Stimulated activated CD4-positive, alpha-beta T cell treated with anti-CD3 and anti-CD28 coated beads, Interleukin-15, amount 100 ng/mL, for 1 hour (primary cell): ENCODE results near the gene PRR7.
A peak's percentile ranks its signal among the peaks of the same experiment; 100 is the strongest.

Experiments used
- DNase-seq, 2 donors: peaks; one replicate each; pipeline ENCODE4 v3.0.0-alpha.2; 2020; ENCODE audit warnings: low read depth in 1 of 2, low spot score in 1 of 2

The PRR7 gene

DNA sequence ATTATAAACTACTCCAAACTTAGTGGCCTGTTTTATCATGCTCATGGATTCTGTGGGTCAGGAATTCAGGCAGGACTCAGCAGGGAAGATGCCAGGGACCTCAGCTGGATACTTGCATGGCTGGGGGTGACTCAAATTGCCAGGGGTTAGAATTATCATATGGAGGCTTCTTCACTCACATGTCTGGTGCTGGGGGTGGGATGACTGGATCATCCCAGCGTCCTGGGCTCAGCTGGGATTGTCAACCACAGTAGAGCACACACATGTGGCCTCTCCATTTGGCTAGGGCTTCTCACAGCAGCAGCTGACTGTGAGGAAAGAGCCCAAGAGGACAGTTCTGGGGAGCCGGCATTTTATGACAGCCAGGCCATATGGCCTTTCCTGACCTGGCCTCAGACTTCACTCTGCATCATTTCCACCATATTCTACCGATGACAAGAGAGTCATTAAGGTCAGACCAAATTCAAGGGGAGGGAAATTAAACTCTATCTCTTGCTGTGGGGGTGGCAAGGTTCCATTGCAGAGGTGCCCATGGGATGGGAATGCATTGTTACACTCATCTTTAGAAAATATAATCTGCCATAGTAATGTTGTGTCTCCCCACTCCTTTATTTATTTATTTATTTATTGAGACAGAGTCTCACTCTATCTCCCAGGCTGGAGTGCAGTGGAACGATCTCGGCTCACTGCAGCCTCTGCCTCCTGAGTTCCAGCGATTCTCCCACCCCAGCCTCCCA, 25.4 kb upstream of the PRR7 start:
- no peak for DNase-seq

DNA sequence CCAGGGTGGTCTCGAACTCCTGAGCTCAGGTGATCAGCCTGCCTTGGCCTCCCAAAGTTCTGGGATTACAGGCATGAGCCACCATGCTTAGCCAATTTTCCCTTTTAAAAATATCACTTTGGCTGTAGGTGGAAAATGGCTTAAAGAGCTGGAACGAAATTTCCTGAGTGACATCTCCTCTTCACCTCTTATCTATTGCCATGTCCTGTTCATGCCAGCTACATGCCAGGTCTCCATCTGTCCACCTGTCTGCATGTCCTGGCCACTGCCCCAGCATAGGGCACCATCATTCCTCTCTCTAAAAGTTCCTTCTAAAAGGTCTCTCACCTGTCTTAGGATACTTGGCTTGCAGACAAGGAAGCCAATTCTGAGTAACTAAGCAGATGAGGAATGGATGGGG, 22.9 kb upstream of the PRR7 start:
- no peak for DNase-seq

DNA sequence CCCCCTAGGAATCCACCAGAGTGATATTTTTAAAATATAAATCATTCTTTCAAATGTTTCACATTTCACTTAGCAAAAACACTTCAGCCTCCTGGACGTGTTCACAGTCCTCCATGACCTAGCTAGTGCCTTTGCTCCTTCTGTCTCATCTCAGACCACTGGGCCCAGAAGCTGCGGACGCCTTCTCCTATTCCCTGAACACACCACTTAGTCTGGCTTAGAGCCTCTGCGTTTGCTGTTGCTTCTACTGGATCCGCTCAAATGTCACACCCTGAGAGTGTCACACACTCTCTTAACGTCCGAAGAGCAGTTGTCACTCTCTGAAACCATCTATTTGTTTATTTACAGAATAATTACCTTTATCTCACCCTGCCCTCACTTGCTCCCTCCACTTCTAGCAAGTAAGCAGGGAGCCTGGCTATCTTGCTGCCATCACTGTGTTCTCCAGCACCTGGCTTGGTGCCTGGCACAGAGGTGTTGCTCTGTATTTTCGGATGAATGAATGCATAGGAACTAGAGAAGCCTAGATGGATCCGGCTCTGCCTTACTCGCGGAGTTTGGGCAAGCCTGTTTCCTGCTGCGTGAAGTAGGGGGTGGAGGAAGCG, 21.3 kb upstream of the PRR7 start:
- DNase-seq, result no peak

DNA sequence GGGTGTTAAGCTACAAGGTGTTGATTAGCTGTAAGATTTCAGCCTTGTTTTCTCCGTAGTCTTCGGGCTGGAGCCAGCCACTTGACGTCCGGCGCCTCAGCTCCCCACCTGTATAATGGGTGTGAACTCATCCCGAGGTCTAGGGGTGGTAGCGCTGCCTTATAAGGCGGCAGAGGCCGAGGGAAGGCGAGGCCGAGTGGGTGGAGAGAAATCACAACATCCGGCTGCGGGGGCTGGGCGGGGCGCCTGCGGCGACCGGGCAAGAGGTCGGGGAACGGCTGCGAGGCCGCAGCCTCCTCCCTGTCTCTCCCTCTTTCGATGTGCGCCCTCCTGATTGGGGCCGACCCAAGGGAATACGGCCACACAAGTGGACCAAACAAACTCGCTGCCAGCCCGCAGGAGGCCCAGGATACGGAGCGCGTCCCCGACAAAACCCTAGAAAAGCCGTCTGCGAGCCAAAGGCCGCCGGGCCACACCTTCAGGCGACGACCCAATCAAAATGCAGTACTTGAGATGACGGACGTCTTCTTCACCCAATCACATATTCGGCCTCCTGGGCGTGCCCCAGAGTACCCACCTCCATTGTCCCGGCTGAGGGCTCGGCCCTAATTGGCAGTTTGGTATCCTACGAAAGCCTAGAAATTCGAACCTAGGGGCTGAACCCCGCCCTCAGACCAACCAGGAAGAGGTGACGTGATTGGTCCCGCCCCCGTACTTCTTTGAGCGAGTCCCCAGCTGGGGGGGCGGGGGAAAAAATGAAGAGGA, 20.6 kb upstream of the PRR7 start:
- peak; percentile 93 to 98 for DNase-seq

DNA sequence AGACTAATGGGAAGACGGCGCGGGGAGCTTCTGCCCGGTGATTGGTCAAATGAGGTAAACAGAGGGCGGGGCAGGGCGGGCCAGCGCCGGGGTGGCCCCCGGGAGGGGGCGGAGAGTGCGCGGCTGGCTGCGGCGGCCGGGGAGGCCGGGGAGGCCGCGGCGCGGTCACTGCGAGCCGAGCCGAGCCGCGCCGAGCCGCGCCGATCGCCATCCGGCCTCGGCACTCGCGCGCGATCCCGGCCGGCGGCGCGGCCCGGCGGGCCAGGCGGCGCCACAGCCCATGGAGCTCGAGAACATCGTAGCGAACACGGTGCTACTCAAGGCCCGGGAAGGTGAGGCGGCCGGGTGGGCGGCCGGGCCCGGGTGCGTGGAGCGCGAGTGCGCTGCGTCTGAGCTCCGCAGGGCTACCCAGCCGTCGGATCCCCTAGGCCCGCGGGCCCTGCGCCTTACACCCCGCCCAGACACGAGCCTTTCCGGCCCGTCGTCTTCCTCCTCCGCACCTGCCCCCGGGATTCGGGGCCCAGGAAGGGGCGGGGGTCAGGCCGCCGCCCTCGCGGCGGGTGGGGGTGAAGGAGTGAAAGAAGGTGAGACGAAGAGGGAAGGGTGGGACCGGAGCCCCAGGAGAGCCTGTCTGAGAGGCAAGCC, 19.9 kb upstream of the PRR7 start, which contains the start of gene GRK6:
TSS of gene GRK6 (plus strand) at position 111 of the 645 bp plus-strand sequence. CDS start at position 281, 170 bp downstream.
- peak; percentile 52 to 58 for DNase-seq

DNA sequence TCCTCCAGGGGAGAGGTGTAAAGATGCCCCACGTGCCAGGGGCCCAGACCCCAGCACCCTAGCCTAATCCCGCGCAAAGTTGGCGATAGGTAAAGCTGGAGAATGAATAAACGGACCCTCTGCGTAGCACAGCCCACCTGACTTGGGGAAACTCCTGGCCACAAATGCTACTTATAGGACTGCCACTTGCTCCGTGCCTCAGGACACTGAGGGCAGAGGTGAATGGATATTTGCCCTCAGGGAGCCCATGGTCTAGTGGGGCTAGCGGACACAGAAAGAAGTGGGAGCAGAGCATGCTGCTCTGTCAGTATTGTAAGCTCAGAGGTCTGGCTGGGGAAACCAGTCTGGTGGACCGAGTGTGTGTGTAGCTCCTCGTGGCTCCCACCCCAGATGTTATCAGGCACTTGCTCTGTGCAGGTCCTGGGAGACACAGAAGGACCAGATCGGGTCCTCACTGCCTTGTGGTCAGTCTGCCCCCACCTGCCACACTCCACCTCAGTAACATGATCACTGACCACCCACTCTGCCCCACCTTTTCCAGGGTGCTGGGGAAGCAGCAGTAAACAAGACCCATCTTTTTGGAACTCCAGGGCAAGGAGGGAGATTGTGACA, 19.3 kb upstream of the PRR7 start:
- DNase-seq, result no peak

DNA sequence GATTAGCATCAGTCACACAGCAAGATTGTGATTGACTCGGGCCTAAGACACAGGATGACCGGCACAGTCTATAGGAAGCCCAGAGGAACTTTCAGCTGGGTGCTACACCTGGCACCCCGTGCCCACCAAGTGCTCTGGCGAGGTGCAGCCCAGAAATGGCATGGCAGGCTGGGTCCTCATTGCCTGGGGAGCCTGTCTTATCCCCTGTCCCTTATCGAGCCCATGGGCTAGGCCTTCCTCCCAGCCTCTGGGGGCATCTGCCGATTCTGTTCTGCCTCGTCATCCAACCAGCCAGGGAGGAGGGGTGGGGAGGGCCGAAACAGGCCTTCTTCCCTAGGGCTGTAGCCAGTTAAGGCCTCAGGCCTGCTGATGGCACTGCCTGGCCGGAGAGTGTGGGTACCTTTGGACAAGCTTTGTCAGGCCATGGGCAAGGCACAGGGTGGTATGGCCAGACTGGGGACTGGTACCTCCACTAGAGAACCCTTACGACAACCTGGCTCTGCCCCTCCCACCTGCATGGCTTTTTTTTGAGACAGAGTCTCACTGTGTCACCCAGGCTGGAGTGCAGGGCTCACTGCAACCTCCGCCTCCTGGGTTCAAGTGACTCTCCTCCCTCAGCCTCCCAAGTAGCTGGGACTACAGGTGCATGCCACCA, 18.6 kb upstream of the PRR7 start:
- DNase-seq, result no peak

GRCh38 chr5:177428574-177429217, 17.9 kb upstream of the PRR7 start:
- no peak for DNase-seq

DNA sequence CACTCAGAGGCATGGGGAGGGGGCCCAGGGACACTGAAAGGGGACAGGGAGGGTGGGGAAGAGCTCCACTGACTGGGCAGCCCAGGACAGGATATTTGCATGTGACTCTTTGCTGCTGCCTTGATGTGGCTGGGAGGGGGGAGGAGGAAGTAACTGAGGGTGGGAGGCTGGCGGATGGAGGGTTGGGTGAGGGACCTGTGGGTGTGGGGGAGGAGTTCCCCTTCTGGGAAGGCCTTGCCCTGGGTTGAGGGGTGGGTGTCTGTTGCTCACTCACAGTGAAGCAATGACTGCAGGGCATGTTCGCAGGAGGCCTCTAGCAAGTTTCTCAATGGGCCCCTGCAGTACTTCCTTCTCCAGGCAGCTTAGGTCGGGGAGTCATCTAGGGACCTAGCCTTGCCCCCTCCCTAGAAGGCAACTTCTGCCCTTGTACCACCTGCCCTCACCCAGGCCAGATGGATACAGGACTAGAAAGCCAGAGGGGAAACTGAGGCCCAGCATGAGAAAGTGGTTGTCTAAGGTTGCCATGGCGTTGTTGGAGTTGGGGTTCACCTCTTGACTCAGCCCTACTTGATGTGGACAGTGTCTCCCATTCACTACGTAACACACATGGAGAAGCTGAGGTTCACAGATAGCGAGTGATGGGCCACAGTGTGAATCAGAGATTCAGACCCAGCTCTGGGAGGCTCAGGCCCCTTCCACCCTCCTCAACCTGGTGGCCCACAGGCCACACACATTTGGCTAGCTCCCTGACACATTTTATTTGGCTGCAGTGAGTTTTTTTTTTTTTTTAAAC, 17.2 kb upstream of the PRR7 start:
- peak; percentile 66 to 72 for DNase-seq

- no peak for DNase-seq
These were observed 16.3 kb upstream of the PRR7 start for GRCh38 chr5:177430140-177430951.

- no peak for DNase-seq
These were observed 15.7 kb upstream of the PRR7 start for GRCh38 chr5:177430972-177431316.

- peak; percentile 38 for DNase-seq
These were observed 15.1 kb upstream of the PRR7 start for GRCh38 chr5:177431317-177432142.

GRCh38 chr5:177432143-177432838, 14.3 kb upstream of the PRR7 start:
- no peak for DNase-seq

DNA sequence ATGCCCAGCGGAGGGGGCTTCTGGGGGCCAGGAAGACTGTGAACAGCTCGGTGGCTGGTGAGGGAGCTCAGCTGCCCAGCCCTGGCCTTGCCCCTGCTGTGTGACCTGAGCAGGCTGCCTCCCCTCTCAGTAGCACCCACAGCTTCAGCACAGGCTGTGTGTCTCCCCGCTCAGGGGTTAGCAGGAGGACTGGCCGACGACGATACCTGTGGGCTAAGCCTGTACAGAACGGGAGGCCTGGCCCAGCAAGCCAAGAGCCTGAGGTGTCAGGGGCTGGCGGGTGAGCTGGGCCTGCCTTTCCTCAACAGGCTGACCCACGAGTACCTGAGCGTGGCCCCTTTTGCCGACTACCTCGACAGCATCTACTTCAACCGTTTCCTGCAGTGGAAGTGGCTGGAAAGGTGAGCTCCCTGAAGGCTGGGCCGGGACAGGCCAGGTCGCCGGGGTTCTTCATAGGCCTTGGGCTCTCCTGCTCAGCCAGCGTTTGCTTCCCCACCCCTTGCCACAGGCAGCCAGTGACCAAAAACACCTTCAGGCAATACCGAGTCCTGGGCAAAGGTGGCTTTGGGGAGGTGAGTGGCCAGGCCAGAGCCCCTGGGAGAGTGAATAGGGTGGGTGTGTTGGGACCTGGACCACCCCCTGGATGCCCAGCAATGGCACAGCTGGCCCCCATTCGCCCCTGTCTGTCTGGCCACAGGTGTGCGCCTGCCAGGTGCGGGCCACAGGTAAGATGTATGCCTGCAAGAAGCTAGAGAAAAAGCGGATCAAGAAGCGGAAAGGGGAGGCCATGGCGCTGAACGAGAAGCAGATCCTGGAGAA, 13.6 kb upstream of the PRR7 start:
- DNase-seq, result no peak

GRCh38 chr5:177433658-177434217, 12.9 kb upstream of the PRR7 start:
- DNase-seq, result no peak

DNA sequence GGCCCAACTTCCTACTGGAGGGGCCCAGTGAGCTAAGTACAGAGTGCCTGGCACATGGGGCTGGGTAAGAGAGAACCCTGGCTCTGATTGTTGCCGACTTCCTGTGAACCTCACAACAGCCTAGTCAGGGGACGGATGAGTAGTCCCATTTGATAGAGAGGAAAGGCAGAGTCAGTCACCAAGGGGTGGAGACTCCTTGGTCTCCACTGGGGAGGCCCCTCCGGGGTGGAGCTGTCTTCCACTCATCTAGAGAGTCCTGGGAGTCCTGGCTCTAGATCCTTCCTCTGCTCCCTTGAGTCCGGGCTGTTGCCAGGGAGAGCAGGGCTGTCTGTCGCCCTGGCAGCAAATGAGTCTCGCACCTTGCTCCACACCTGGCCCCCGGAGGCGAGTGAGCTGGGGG, 12.2 kb upstream of the PRR7 start:
- DNase-seq, result no peak
